Small intestine (tissue), 7 donors: ENCODE results near the gene C6orf52. TPM values are rescaled to one million over a fixed set of nuclear protein-coding genes. Genes with fewer than 3 reads are reported as not detected.

Experiments
- DNase-seq, 2 donors: peaks; one replicate each; pipeline versions ENCODE4 v3.0.0 to v3.0.0-alpha.2; 2013
- FAIRE-seq: peaks from 2 replicates; lab custom pipeline; 2012; peaks lifted over from hg19 to GRCh38; lab: Jason Lieb, UNC
- H3K27ac ChIP-seq, 3 donors: one replicate each; pipeline ENCODE4 v1.5.1; 2013; ENCODE audit warnings: low read length in 2 of 3, mild to moderate bottlenecking in 2 of 3, control low read depth in 1 of 3, inconsistent platforms in 1 of 3, low read depth in 1 of 3, moderate library complexity in 1 of 3
- H3K27me3 ChIP-seq, 3 donors: one replicate each; pipeline ENCODE4 v1.6.1; 2013; ENCODE audit warnings: low read length in 3 of 3, inconsistent platforms in 1 of 3; ENCODE audit not compliant: control insufficient read depth in 3 of 3, insufficient read depth in 3 of 3
- H3K36me3 ChIP-seq, 3 donors: one replicate each; pipeline ENCODE4 v1.6.1; 2013; ENCODE audit warnings: low read length in 3 of 3, inconsistent platforms in 1 of 3, low read depth in 1 of 3, mild to moderate bottlenecking in 1 of 3, moderate library complexity in 1 of 3; ENCODE audit not compliant: control insufficient read depth in 3 of 3, insufficient read depth in 2 of 3
- H3K4me1 ChIP-seq, 3 donors: one replicate each; pipeline ENCODE4 v1.6.1; 2013; ENCODE audit warnings: low read length in 2 of 3, inconsistent platforms in 1 of 3, low read depth in 1 of 3, mild to moderate bottlenecking in 1 of 3, moderate library complexity in 1 of 3; ENCODE audit not compliant: control insufficient read depth in 3 of 3, insufficient read depth in 2 of 3
- H3K4me3 ChIP-seq, 3 donors: one replicate each; pipeline ENCODE4 v1.5.1; 2013; ENCODE audit warnings: low read length in 3 of 3, control low read depth in 1 of 3, inconsistent platforms in 1 of 3, low read depth in 1 of 3, mild to moderate bottlenecking in 1 of 3, moderate library complexity in 1 of 3
- H3K9me3 ChIP-seq, 2 donors: one replicate each; pipeline ENCODE4 v1.6.1; 2013; ENCODE audit warnings: low read depth in 1 of 2, low read length in 1 of 2; ENCODE audit not compliant: control insufficient read depth in 2 of 2, insufficient read depth in 1 of 2
- WGBS, 3 donors: extraction: QIAGEN DNeasy Blood & Tissue Kit; methylation state at CpG; one replicate each; pipeline ENCODE4 v1.1.7; 2013; 5-methylcytosine and 5-hydroxymethylcytosine counted together
- polyA plus RNA-seq, 4 donors: library from polyadenylated mRNA; stranded (reverse) in 3 of 4; unstranded in 1 of 4; fragments of 200-250 nt in 3 of 4; fragments of 120-200 nt in 1 of 4; gene quantifications; one replicate each; pipeline versions ENCODE4 v1.2.1 to v1.2.3, GENCODE V29; 2013
- donor health status: healthy with polysubstance abuse.
- donor health status: control.
- donor health status: control.
- donor health status: Bipolar disorder and iron deficiency.
- donor health status: healthy.

Gene C6orf52
- polyA plus RNA-seq, 4 donors, result 1.6 to 7.8 (median 4.0) TPM

DNA sequence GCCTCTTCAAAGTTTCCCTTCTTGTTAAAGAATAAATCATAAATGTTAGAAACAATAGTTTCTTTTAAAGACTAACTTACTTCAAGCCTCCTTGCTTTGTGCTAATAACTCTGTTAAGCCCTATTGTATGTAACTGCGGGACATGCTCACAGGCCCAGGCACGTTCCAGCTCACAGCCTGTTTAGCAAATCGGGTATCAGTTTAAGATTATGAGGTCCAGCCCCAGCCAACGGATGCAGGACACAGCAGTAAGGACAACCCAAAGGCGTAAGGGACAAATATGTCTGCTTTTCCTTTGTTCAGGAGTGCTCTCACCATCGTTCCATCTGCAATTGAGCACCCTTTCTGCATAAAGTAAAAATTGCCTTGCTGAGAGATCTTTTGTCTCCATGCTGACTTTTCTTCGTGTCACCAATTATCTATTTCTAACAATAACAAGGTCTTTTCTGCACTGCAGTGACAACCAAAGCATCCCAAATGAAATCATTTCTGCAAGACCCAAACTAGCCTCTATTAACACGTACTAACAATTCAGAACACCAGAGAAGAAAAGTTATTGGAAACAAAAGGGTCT, 1.4 kb downstream of the C6orf52 start:
- H3K27ac ChIP-seq, result no peak overlapping the region
- peaks cover 3 to 13% (median 5%) of the 10 kb centered on the region in 3 donors for H3K4me1 ChIP-seq
- DNase-seq (no peak), FAIRE-seq (no peak)
- no peaks in the 10 kb centered on the region for H3K27me3 ChIP-seq
- H3K36me3 ChIP-seq, result peaks cover 0 to 6% (median 3%) of the 10 kb centered on the region in 3 donors
- WGBS, 3 donors, result 91 to 96% (median 91%) methylated on average over 8 of the region's 8 CpGs
- peak overlapping the region in 2 of 3 donors; percentile 79 to 99 for H3K4me3 ChIP-seq
- peaks cover 0 to 3% of the 10 kb centered on the region in 2 donors for H3K9me3 ChIP-seq

DNA sequence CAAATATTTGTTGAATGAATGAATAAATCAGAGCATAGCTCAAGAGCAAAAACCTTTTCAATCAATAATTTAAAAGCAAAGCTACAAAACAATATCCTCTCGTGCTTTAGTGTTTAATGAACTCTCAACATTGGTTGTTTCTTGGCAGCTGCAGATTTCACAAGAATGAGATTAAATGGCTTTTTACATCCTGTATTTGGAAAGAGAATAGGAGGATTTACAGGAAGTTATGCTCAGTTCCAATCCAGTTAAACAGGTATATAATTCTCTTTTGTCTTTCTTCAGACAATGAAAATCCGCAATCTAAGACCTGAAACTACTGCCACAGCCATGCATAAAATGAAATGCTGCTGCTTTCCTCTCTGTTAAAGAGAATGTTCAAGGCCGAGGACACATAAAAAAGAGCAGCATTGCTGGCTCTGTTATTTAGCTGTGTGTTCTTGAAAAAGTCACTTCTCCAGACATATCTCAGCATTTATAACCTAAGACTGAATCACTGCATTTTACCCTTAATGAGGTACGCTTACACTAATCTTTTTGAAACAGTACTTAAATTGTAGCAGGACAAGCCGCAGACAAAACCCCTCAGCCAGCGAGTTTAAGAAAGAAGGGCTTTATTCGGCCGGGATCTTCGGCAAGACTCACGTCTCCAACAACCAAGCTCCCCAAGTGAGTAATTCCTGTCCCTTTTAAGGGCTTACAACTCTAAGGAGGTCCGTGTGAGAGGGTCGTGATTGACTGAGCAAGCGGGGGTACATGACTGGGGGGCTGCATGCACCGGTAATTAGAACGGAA, 3.6 kb downstream of the C6orf52 start:
- peaks cover 0 to 3% of the 10 kb centered on the region in 2 donors for H3K9me3 ChIP-seq
- FAIRE-seq (no peak), DNase-seq (peak in 1 of 2 donors; percentile 30)
- WGBS, 3 donors, result 57 to 62% (median 60%) methylated on average over 15 of the region's 15 CpGs
- no peaks in the 10 kb centered on the region for H3K27me3 ChIP-seq
- peaks cover 0 to 9% (median 2%) of the 10 kb centered on the region in 3 donors for H3K4me1 ChIP-seq
- peak overlapping the region in 1 of 3 donors; percentile 61 for H3K27ac ChIP-seq
- H3K36me3 ChIP-seq, result no peaks in the 10 kb centered on the region
- no peak overlapping the region for H3K4me3 ChIP-seq

DNA sequence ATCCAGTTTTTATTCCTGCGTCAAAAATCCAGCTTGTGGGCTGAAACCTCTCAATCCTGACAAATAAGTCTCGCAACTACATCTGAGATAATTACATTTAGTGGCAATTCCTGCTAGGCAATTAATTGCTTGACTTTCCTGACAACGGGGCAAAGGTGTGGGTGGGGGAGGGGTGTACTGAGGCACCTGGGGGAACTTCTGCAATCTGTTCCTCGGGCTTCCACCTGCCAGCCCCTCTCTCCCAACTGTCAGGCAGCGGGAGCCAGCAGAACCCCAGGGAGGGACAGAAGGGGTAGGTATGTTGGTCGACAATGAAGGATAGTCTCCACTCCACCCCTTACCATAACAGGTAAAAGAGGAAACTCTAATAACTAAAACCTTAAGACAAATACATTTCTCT, 6.8 kb downstream of the C6orf52 start:
- 12 to 31% (median 24%) methylated on average over 6 of the region's 6 CpGs for WGBS, 3 donors
- DNase-seq (peak; percentile 60 to 80), FAIRE-seq (no peak)
- H3K36me3 ChIP-seq, result peaks cover 0 to 2% (median 0%) of the 10 kb centered on the region in 3 donors
- no peaks in the 10 kb centered on the region for H3K9me3 ChIP-seq
- peaks cover 0 to 4% (median 0%) of the 10 kb centered on the region in 3 donors for H3K4me1 ChIP-seq
- no peaks in the 10 kb centered on the region for H3K27me3 ChIP-seq
- H3K4me3 ChIP-seq, result peak overlapping the region in 2 of 3 donors; percentile 29 to 42
- peak overlapping the region in 1 of 3 donors; percentile 44 for H3K27ac ChIP-seq

DNA sequence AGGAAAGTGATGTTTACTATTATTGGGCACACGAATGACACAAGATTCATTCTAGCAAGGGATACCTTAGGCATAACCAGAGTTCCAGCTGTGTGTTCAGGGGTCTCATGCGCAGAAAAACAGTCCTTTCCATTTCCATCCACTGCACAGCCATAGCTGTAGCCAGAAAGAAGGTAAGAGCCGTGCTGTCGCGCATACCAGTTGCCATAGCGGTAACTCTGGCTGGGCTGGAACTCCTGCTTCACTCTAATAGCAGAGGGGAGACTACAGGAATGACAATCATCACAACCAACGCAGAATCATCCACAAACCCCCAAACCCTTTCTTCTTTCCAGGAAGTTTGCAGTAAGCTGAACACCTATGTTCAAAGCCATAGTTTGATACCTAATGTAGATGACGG, 7.5 kb downstream of the C6orf52 start:
- Histone ChIP-seq H3K27ac (no peak overlapping the region), H3K9me3 (no peaks in the 10 kb centered on the region), H3K27me3 (no peaks in the 10 kb centered on the region), H3K4me3 (peak overlapping the region in 1 of 3 donors; percentile 42), H3K4me1 (peaks cover 0 to 4% (median 0%) of the 10 kb centered on the region in 3 donors), H3K36me3 (peaks cover 0 to 2% (median 0%) of the 10 kb centered on the region in 3 donors)
- DNase-seq (peak in 1 of 2 donors; percentile 36), FAIRE-seq (no peak)
- WGBS, 3 donors, result 45 to 66% (median 52%) methylated on average over 8 of the region's 8 CpGs

DNA sequence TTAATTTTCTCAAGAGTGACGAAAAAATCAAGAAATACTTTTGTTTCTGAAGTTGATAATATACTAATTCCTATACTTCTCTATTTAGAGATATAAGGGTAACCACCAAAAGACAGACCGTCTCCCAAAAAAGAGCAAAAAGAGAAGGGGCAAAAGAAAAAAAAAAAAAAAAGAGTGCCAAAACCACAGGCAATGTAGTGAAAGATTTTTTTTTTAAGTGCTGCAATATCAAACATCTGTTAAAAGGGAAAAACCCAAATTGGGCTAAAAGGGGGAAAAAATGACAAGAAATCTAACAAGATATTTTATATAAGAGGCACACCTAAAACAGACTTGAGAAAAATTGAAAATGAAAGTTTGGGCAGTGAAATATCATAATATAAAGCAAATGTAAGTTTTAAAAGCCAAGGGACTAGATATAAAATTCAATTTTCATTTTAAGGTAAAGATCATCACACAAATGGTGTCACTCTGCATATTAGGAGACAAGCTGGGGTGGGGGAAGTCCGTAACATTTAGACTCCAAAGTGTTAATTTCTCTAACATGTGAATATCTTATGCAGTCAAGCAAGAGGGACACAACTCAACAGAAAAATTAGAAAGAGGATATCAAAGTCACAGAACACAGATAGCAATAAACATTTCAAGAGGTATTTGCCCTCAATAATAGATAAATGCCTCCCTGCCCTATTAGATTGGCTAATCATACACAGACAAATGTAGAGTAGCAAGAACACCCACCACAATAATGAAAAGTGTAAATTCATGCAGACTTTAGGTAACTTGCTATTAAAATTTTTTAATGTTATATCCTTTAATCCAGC, 9.1 kb downstream of the C6orf52 start:
- WGBS, 3 donors, result 62 to 88% (median 80%) methylated on average over 3 of the region's 3 CpGs
- FAIRE-seq (no peak), DNase-seq (no peak)
- H3K27ac ChIP-seq, result no peak overlapping the region
- H3K4me1 ChIP-seq, result no peaks in the 10 kb centered on the region
- H3K27me3 ChIP-seq, result no peaks in the 10 kb centered on the region
- H3K9me3 ChIP-seq, result no peaks in the 10 kb centered on the region
- peaks cover 0 to 2% (median 0%) of the 10 kb centered on the region in 3 donors for H3K36me3 ChIP-seq
- no peak overlapping the region for H3K4me3 ChIP-seq

DNA sequence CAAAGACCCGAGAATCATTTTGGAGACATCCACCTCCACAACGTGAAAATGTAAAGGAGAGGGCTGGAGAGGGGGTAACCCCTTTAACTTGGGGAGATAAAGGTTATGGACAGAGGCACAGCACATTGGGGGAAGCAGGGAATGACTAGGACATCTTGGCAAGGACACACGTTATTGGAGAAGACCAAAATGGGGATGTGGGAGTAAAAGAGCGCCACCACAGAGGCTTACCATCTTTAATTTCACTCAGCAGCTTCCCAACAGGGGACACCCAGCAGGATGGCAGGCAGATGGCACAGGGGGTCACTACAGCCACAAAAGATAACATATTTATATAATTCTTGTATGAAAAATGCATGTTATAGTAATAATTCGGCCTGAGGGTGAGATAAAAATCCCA, 9.8 kb downstream of the C6orf52 start:
- no peak overlapping the region for H3K4me3 ChIP-seq
- H3K9me3 ChIP-seq, result no peaks in the 10 kb centered on the region
- H3K4me1 ChIP-seq, result no peaks in the 10 kb centered on the region
- 71 to 79% (median 75%) methylated on average over 5 of the region's 5 CpGs for WGBS, 3 donors
- no peak for DNase-seq
- H3K27ac ChIP-seq, result no peak overlapping the region
- no peak for FAIRE-seq
- peaks cover 0 to 2% (median 0%) of the 10 kb centered on the region in 3 donors for H3K36me3 ChIP-seq
- H3K27me3 ChIP-seq, result no peaks in the 10 kb centered on the region

DNA sequence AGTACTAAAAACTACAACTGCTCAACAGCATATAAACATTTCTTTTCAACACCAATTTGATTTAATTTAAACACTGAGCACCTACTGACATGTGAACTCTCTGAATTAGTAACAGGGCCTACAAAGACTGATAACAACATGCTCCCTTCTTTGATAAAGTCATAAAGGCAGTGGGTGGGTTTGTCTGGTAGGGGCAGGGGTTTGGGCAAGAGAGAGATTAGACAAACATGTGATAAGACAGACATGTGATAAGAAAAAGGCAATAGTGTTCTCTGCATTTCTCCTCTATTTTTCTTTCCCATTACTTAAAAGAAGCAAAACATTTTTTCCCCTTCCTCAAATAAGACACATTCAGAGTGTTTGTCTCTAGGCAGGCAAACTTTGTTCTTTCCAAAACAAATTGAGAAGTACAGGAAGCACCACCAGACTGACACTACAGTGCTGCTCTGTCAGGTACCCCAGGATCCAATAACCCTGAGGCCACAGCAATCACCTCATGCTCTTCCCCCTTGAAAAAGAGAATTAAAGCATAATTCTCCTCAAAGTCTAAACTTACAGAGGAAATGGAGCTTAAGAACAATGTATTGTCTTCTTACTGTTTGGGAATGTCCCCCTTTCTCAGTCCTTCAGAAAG, 11.9 kb downstream of the C6orf52 start:
- Histone ChIP-seq H3K36me3 (peaks cover 0 to 3% (median 0%) of the 10 kb centered on the region in 3 donors), H3K27me3 (no peaks in the 10 kb centered on the region), H3K27ac (no peak overlapping the region), H3K9me3 (no peaks in the 10 kb centered on the region), H3K4me3 (no peak overlapping the region), H3K4me1 (no peaks in the 10 kb centered on the region)
- no peak for FAIRE-seq
- DNase-seq, result no peak

DNA sequence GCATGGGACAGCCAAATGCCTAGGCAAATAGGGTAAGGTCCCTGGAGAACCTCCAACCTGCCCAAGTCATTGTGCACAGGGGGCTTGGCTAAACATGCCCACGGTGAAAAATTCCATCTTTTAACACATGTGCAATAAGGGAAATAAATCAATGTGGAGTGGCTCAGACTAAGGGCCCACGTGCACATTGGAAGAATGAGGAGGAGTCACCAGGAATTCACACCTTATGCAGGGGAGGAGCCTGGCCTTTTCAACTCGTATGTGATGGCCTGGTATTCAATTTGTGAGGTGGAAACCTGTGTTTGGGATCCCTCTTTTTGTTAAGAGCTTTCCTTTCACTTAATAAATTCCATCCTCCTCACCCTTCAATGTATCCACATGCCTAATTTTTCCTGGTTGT, 12.6 kb downstream of the C6orf52 start:
- no peaks in the 10 kb centered on the region for H3K4me1 ChIP-seq
- H3K27me3 ChIP-seq, result no peaks in the 10 kb centered on the region
- H3K36me3 ChIP-seq, result peaks cover 0 to 4% (median 0%) of the 10 kb centered on the region in 3 donors
- WGBS, 3 donors, result 53 to 89% (median 79%) methylated on average over 3 of the region's 3 CpGs
- FAIRE-seq (no peak), DNase-seq (no peak)
- no peak overlapping the region for H3K4me3 ChIP-seq
- no peak overlapping the region for H3K27ac ChIP-seq
- H3K9me3 ChIP-seq, result no peaks in the 10 kb centered on the region
